Measurements from ENCODE around the gene HES5.

HES5 gene

GRCh38 chr1:2514863-2515762 is 14.9 kb downstream of the HES5 start:
- no peak for DNase-seq

DNA sequence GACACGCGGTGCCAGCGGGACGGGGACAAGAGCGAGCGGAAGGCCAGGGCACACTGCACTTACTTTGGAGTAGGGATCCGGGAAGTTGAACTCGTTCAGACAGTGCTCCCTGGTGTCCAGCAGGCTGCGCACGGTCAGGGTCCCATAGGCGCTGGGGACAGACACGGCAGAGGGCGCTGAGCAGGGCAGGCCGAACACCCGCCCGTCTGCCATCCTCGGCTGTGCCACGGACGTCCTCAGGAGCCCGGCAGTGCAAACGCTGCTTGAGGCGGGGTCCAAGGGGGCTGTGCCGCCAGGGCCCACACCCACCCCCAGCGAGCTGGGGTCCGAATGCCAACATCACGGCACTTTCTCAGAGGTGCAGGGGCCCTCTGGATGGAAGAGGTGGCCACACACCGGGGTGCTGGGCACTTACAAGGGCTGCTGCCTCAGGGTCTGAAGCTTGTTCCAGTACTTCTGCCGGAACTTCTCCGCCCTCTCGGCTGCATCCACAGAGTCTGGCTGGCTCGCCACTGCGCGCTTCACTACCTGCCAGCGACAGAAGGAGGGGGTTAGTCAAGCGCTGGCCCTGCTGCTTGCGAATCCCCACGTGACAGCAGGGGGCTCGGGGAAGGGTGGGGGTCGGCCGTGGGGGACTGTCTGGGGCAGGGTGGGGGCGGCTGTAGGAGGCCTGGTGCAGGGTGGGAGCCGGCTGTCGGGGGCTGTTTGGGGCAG is 16.0 kb downstream of the HES5 start:
- DNase-seq = no peak

DNA sequence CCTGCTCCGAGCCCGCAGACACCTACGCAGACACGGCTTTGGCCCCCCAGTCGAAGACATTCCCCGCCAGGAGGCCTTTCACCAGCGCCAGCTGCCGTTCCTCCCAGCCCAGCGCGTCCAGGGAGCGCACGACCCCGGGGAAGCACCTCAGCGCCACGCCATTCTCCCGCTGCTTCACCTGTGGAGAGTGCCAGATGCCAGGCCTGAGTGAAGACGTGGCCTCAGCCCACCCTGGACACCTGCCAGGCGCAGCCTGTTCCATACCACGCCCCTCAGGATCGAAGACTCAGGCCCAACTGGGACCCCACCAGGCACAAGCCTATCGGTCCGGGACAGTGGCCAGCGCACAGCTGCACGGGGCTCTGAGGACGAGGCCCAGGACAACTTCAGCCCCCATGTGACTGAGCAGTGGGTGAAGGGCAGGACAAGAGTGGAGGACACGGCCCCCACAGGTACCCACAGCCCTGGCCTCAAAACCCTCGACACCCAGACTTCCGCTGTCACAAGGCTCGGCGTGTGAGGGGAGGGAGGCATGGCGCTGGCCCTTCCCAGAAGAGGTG is 17.1 kb downstream of the HES5 start:
- no peak for DNase-seq

GRCh38 chr1:2510366-2511155 is 19.5 kb downstream of the HES5 start:
- no peak for DNase-seq

GRCh38 chr1:2509589-2509988 is 20.5 kb downstream of the HES5 start:
- no peak for DNase-seq

DNA sequence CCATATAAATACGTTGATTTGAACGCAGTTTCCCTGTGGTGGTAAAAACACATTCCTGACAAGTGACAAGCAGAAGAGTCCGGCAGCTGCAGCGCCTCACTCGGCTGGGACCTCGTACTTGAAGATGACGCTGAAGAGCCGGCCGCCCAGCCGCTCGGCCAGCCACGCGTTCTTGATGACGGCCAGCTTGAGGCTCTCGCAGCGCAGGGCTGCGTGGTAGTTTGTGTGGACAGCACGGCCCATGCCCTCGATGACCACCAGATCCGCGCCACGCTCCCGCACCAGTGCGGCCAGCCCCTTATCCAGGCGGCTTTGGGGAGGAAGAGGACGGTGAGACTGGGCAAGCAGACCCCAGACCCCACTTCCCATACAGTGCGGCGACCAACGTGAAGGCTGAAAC is 21.3 kb downstream of the HES5 start:
- DNase-seq = no peak

- DNase-seq = no peak
Observed at GRCh38 chr1:2508180-2508579, 21.9 kb downstream of the HES5 start.

DNA sequence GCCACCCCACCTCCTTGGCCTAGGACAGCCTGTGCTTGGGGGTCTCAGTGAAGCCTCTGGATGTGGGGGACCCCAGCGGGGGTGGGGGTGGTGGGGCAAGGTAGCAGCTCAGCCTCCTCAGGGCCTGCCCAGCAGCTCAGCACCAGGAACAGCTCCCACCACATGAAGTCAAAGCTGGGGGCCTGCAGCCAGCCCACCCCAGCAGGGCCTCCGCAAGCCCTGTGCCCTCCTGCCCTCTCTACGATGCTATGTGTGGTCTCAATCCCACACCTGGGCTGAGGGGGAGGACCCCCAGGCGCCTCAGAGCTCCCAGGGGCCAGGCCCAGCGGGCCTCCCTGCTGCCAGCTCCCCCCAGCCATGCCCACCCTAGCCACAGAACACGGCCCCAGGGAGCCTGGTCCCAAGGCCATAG is 22.3 kb downstream of the HES5 start:
- DNase-seq = no peak

DNA sequence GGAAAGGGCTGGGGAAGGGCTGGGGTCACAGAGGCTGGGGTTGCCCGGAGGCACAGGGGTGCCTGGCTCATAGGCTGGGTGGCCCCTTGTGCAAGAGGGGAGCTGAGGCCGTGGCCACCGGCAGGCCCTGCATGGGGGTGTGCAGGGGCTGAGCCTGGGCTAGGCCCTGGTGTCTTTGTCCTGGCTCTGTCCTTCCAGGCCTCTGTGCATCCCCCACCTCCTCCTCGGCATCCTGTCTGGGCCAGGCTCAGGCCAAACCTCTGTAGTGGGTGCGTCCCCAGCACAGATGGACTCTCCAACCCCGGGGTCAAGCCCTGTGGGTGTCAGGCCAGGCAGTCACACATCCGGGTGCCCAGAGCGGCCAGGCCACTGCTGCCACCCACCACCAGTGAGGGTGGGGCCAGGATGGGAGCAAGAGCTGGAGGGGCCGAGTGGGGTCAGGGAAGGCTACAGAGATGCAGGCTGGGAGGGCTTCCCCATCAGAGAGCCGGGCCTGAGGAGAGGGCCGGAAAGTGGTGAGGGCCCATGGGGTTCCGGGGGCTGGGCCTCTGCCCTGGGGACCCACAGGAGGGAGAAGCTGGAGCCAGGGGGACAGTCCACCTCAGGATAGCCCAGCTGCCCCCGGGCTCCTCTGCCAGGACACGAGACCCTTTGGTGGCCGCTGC is 23.0 kb downstream of the HES5 start:
- DNase-seq = no peak

- no peak for DNase-seq
Observed at GRCh38 chr1:2506007-2506860, 23.8 kb downstream of the HES5 start.

- no peak for DNase-seq
Observed at GRCh38 chr1:2505461-2505994, 24.5 kb downstream of the HES5 start.

GRCh38 chr1:2504949-2505272 is 25.2 kb downstream of the HES5 start:
- DNase-seq = no peak

DNA sequence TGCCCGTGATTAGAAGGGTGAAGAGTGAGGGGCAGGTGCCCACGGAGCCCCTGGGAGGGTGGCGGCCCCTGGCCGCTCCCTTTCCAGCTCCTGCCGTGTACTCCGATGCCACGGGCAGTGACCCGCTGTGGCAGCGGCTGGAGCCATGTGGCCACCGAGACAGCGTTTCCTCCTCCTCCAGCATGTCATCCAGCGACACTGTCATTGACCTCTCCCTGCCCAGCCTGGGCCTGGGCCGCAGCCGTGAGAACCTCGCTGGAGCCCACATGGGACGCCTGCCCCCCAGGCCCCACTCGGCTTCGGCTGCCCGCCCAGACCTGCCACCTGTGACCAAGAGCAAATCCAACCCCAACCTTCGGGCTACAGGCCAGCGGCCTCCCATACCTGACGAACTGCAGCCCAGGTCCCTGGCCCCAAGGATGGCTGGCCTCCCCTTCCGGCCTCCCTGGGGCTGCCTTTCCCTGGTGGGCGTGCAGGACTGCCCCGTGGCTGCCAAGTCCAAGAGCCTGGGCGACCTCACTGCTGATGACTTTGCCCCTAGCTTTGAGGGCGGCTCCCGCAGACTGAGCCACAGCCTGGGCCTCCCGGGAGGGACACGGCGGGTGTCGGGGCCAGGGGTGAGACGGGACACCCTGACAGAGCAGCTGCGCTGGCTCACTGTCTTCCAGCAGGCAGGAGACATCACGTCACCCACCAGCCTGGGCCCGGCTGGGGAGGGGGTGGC is 25.7 kb downstream of the HES5 start:
- DNase-seq = no peak

DNA sequence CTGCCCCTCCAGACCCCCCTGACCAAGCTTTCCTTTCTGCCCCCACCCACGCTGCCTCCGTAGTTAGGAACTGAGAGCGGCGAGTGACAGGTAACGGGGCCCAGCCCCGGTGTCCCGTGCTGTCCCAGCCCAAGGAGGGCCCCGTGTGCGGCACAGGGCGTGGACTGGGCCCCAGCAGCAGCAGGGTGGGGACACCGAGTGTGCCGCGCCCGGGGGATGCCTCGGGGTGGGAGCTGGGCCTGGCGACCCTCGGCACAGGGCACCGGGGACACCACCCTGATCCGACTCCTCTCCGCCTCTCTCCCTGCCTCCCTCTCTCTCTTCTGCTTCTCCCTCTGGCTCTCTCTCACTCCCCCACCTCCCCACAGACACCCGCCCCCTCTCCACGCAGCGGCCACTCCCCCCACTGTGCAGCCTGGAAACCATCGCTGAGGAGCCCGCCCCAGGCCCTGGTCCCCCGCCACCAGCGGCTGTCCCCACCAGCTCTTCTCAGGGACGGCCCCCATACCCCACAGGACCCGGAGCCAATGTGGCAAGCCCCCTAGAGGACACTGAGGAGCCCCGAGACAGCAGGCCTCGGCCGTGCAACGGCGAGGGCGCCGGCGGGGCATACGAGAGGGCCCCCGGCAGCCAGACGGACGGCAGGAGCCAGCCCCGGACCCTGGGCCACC is 26.4 kb downstream of the HES5 start:
- no peak for DNase-seq

- no peak for DNase-seq
Observed at GRCh38 chr1:2502661-2503553, 27.2 kb downstream of the HES5 start.

DNA sequence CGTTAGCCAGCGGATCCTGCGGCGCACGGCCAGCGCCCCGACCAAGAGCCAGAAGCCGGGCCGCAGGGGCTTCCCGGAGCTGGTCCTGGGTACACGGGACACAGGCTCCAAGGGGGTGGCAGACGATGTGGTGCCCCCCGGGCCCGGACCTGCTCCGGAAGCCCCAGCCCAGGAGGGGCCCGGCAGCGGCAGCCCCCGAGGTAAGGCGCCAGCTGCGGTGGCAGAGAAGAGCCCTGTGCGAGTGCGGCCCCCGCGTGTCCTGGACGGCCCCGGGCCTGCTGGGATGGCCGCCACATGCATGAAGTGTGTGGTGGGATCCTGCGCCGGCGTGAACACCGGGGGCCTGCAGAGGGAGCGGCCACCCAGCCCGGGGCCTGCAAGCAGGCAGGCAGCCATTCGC is 27.9 kb downstream of the HES5 start:
- DNase-seq = no peak

GRCh38 chr1:2501820-2502119 is 28.3 kb downstream of the HES5 start:
- no peak for DNase-seq

- no peak for DNase-seq
Observed at GRCh38 chr1:2501041-2501819, 28.8 kb downstream of the HES5 start.
